Sigmoid colon (tissue), 7 donors: ENCODE results near the gene SLC9A9. TPM values are rescaled to one million over a fixed set of nuclear protein-coding genes. Genes with fewer than 3 reads are reported as not detected.

Experiments
- DNase-seq: peaks from one replicate; pipeline ENCODE4 v3.0.0-alpha.2; 2019
- H3K27ac ChIP-seq, 4 donors: fragments of 200-600 bp; sonication (generic); one replicate each; pipeline ENCODE4 v1.5.1; 2016 to 2019; ENCODE audit warnings: mild to moderate bottlenecking in 1 of 4
- H3K27me3 ChIP-seq, 3 donors: fragments of 200-600 bp; sonication (generic); one replicate each; pipeline ENCODE4 v1.5.1; 2019; ENCODE audit warnings: mild to moderate bottlenecking in 1 of 3
- H3K36me3 ChIP-seq, 4 donors: fragments of 200-600 bp; sonication (generic); one replicate each; pipeline ENCODE4 v1.5.1; 2016 to 2019
- H3K4me1 ChIP-seq, 4 donors: fragments of 200-600 bp; sonication (generic); one replicate each; pipeline ENCODE4 v1.5.1; 2017 to 2019
- H3K4me3 ChIP-seq, 4 donors: fragments of 200-600 bp; sonication (generic); one replicate each; pipeline ENCODE4 v1.5.1; 2017 to 2019; ENCODE audit warnings: mild to moderate bottlenecking in 2 of 4, moderate library complexity in 1 of 4
- H3K9me3 ChIP-seq, 4 donors: fragments of 200-600 bp in 3 of 4; sonication (generic) in 3 of 4; one replicate each; pipeline versions ENCODE4 v1.5.1 to v1.6.1; 2013 to 2019
- CTCF ChIP-seq, 4 experiments: fragments of 450-650 bp in 3 of 4; fragments of 200-600 bp in 1 of 4; IDR thresholded peaks; one replicate each; pipeline ENCODE4 v1.5.1; 2016 to 2019; ENCODE audit warnings: antibody characterized with exemption in 4 of 4, mild to moderate bottlenecking in 3 of 4, moderate library complexity in 2 of 4
- EP300 ChIP-seq, 4 donors: sonication (generic); formaldehyde crosslinking; IDR thresholded peaks; one replicate each; pipeline ENCODE4 v1.6.1; 2017; ENCODE audit warnings: antibody characterized with exemption in 4 of 4
- POLR2A ChIP-seq, 2 donors: fragments of 450-650 bp; IDR thresholded peaks; one replicate each; pipeline ENCODE4 v1.6.1; 2016; ENCODE audit warnings: antibody characterized with exemption in 2 of 2, mild to moderate bottlenecking in 2 of 2, moderate library complexity in 2 of 2
- POLR2AphosphoS5 ChIP-seq, 4 donors: sonication (generic); formaldehyde crosslinking; IDR thresholded peaks; one replicate each; pipeline ENCODE4 v1.6.1; 2017; ENCODE audit warnings: antibody characterized with exemption in 4 of 4
- WGBS, 2 donors: extraction: QIAGEN DNeasy Blood & Tissue Kit; methylation state at CpG; one replicate each; pipeline ENCODE4 v1.1.7; 2013; 5-methylcytosine and 5-hydroxymethylcytosine counted together
- intact Hi-C: fragments of 100-400 bp; cut with DNase I; formaldehyde crosslinking; loops from one replicate; pipeline ENCODE4 v1.15.1; 2023
- polyA plus RNA-seq, 3 donors: library from polyadenylated mRNA; stranded (reverse); fragments of 200-250 nt; gene quantifications; one replicate each; pipeline ENCODE4 v1.2.3, GENCODE V29; 2013
- total RNA-seq, 4 donors: library from RNA; depleted of rRNA; stranded (reverse); fragments of >200 nt; gene quantifications; one replicate each; pipeline ENCODE4 v1.1.0, GENCODE V29; 2016
- donor health status: healthy with polysubstance abuse.
- donor health status: Bipolar disorder and iron deficiency.
- donor health status: healthy.

SLC9A9 gene
- total and polyA plus RNA-seq, 7 donors = 2.4 to 29.9 (median 18.9) TPM

GRCh38 chr3:143429628-143430514 is 418.4 kb downstream of the SLC9A9 start:
- Histone ChIP-seq H3K4me1 (no peaks in the 10 kb centered on the region), H3K27me3 (no peaks in the 10 kb centered on the region), H3K27ac (no peak overlapping the region), H3K9me3 (no peaks in the 10 kb centered on the region), H3K36me3 (no peaks in the 10 kb centered on the region), H3K4me3 (no peak overlapping the region)
- no peak for TF ChIP-seq POLR2A (IDR thresholded peaks at IDR 0.05)
- TF ChIP-seq EP300 (IDR thresholded peaks at IDR 0.05) = no peak
- no peak for TF ChIP-seq POLR2AphosphoS5 (IDR thresholded peaks at IDR 0.05)
- TF ChIP-seq CTCF (IDR thresholded peaks at IDR 0.05) = no peak
- DNase-seq = no peak
- 76 to 80% methylated on average over 5 of the region's 5 CpGs for WGBS, 2 donors
- intact Hi-C loops = no loop called here

- intact Hi-C loops = no loop called here
- WGBS, 2 donors = 73 to 86% methylated on average over 1 of the region's 1 CpG
- no peaks in the 10 kb centered on the region for H3K36me3 ChIP-seq
- no peak overlapping the region for H3K4me3 ChIP-seq
- H3K4me1 ChIP-seq = no peaks in the 10 kb centered on the region
- no peak for TF ChIP-seq EP300 (IDR thresholded peaks at IDR 0.05)
- no peak for TF ChIP-seq POLR2AphosphoS5 (IDR thresholded peaks at IDR 0.05)
- no peak for TF ChIP-seq CTCF (IDR thresholded peaks at IDR 0.05)
- TF ChIP-seq POLR2A (IDR thresholded peaks at IDR 0.05) = no peak
- H3K27me3 ChIP-seq = no peaks in the 10 kb centered on the region
- no peak for DNase-seq
- H3K27ac ChIP-seq = no peak overlapping the region
- H3K9me3 ChIP-seq = no peaks in the 10 kb centered on the region
Observed at GRCh38 chr3:143428294-143428693, 420.0 kb downstream of the SLC9A9 start.

DNA sequence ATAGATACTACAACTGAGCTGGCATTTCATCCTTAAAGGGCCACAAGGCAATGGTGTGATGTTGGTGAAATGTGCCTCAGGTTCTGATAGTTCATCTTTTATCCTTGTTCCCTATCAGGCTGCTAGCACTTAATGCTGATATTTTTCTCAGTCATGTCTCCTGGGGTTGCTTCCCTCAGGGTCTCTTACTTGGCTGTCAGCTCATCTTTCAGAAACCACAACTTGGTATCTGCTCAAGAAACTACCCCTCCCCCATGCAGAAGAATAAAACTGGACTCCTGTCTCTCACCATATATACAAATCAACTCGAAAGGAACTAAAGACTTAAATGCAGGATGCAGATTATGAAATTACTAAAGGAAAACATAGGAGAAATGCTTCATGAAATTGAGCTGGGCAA is 420.6 kb downstream of the SLC9A9 start:
- H3K9me3 ChIP-seq = no peaks in the 10 kb centered on the region
- no peak for DNase-seq
- no peak overlapping the region for H3K27ac ChIP-seq
- no peaks in the 10 kb centered on the region for H3K4me1 ChIP-seq
- intact Hi-C loops = no loop called here
- no peaks in the 10 kb centered on the region for H3K27me3 ChIP-seq
- TF ChIP-seq EP300 (IDR thresholded peaks at IDR 0.05) (no peak), POLR2AphosphoS5 (IDR thresholded peaks at IDR 0.05) (no peak), POLR2A (IDR thresholded peaks at IDR 0.05) (no peak), CTCF (IDR thresholded peaks at IDR 0.05) (no peak)
- WGBS, 2 donors = 65 to 81% methylated on average over 1 of the region's 1 CpG
- H3K36me3 ChIP-seq = no peaks in the 10 kb centered on the region
- H3K4me3 ChIP-seq = no peak overlapping the region

- intact Hi-C loops = no loop called here
- Histone ChIP-seq H3K36me3 (no peaks in the 10 kb centered on the region), H3K27ac (no peak overlapping the region), H3K4me3 (no peak overlapping the region), H3K4me1 (no peaks in the 10 kb centered on the region), H3K27me3 (no peaks in the 10 kb centered on the region), H3K9me3 (no peaks in the 10 kb centered on the region)
- DNase-seq = no peak
- WGBS, 2 donors = 97% methylated on average over 1 of the region's 1 CpG
- TF ChIP-seq EP300 (IDR thresholded peaks at IDR 0.05) (no peak), POLR2A (IDR thresholded peaks at IDR 0.05) (no peak), CTCF (IDR thresholded peaks at IDR 0.05) (no peak), POLR2AphosphoS5 (IDR thresholded peaks at IDR 0.05) (no peak)
Observed at GRCh38 chr3:143424874-143425273, 423.4 kb downstream of the SLC9A9 start.
